ENCODE measurements around the gene UGT1A10. TPM values are rescaled to one million over a fixed set of nuclear protein-coding genes. Genes with fewer than 3 reads are reported as not detected.
"Not testable (repeated sequence)": the region's sequence is repeated elsewhere in the genome, so short reads cannot be mapped to it uniquely, and the experiment has no call there.

The UGT1A10 gene
- total RNA-seq, 2 donors from 2014 or later, result not detected

GRCh38 chr2:233745073-233745755 is 109.0 kb downstream of the UGT1A10 start:
- Mint-ChIP-seq H3K9me3 (peaks cover 0 to 4% of the 10 kb centered on the region in 2 donors), H3K4me1 (ENCODE audit: low read depth) (no peaks in the 10 kb centered on the region), H3K36me3 (ENCODE audit: insufficient read depth in 2 of 2) (peaks cover 0 to 2% of the 10 kb centered on the region in 2 donors), H3K4me3 (no peak overlapping the region), H3K27ac (no peak overlapping the region), H3K27me3 (ENCODE audit: low read depth) (peaks cover 14% of the 10 kb centered on the region)
- ATAC-seq (replicated peaks in 1 of 2) (no peak), DNase-seq (no peak)

GRCh38 chr2:233745838-233746237 is 109.6 kb downstream of the UGT1A10 start:
- not testable (repeated sequence) for H3K27ac Mint-ChIP-seq; H3K4me3 Mint-ChIP-seq; H3K36me3 Mint-ChIP-seq (ENCODE audit: insufficient read depth in 2 of 2); ATAC-seq (replicated peaks in 1 of 2); H3K4me1 Mint-ChIP-seq (ENCODE audit: low read depth); H3K9me3 Mint-ChIP-seq; DNase-seq
- H3K27me3 Mint-ChIP-seq (ENCODE audit: low read depth), result peaks cover 14% of the 10 kb centered on the region

DNA sequence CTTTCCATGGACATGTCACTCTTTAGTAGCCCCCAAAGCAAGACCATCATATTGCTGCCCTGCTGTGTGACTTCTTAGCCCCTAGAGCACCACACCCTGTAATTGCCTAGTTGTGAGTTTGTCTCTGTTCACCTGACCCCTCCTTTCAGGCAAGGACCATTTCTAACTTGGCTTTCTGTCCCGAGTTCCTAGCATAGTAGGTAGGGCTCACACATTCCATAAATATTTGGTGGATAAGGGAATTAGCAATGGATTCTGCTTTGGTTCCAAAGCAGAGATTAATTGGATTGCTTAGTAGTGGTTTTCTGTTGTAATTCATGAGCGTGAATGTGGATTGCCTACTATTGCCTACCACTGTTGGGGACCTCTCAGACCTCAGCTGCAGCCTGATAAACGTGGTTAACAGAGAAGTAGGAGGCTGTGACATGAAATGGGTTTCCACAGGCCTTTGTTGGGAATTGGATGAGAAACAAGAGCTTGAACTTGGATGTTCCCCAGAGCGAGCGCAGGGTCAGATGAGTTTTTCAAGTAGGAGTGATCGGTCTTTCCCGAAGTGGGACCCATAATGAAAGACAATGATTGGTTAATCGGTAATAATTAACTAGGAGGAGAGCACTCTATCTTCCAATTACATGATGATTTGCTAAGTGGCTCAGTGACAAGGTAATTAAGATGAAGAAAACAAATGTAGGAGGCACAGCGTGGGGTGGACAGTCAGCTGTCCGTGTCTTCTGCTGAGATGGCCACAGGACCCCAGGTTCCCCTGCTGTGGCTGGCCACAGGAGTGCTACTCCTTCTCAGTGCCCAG is 110.4 kb downstream of the UGT1A10 start:
- peaks cover 14% of the 10 kb centered on the region for H3K27me3 Mint-ChIP-seq (ENCODE audit: low read depth)

GRCh38 chr2:233747283-233747544 is 111.0 kb downstream of the UGT1A10 start:
- no peak overlapping the region for H3K4me3 Mint-ChIP-seq
- no peaks in the 10 kb centered on the region for H3K4me1 Mint-ChIP-seq (ENCODE audit: low read depth)
- no peak overlapping the region for H3K27ac Mint-ChIP-seq
- peaks cover 4 to 5% of the 10 kb centered on the region in 2 donors for H3K9me3 Mint-ChIP-seq
- ATAC-seq (replicated peaks in 1 of 2), result no peak
- peaks cover 1 to 4% of the 10 kb centered on the region in 2 donors for H3K36me3 Mint-ChIP-seq (ENCODE audit: insufficient read depth in 2 of 2)
- peaks cover 14% of the 10 kb centered on the region for H3K27me3 Mint-ChIP-seq (ENCODE audit: low read depth)
- DNase-seq, result no peak

More for the DNA sequence above, 110.4 kb downstream of the UGT1A10 start:
- Mint-ChIP-seq H3K27ac (no peak overlapping the region), H3K36me3 (ENCODE audit: insufficient read depth in 2 of 2) (peaks cover 1 to 4% of the 10 kb centered on the region in 2 donors), H3K4me3 (no peak overlapping the region), H3K4me1 (ENCODE audit: low read depth) (no peaks in the 10 kb centered on the region), H3K9me3 (peaks cover 4 to 5% of the 10 kb centered on the region in 2 donors)
- ATAC-seq (replicated peaks in 1 of 2) (no peak), DNase-seq (no peak)

GRCh38 chr2:233750689-233751088 is 114.4 kb downstream of the UGT1A10 start:
- ATAC-seq (replicated peaks in 1 of 2); H3K4me3 Mint-ChIP-seq; H3K4me1 Mint-ChIP-seq (ENCODE audit: low read depth); DNase-seq; H3K27ac Mint-ChIP-seq; H3K36me3 Mint-ChIP-seq (ENCODE audit: insufficient read depth in 2 of 2); H3K9me3 Mint-ChIP-seq: not testable (repeated sequence)
- H3K27me3 Mint-ChIP-seq (ENCODE audit: low read depth), result peaks cover 20% of the 10 kb centered on the region

GRCh38 chr2:233751212-233752009 is 115.2 kb downstream of the UGT1A10 start:
- DNase-seq; H3K4me1 Mint-ChIP-seq (ENCODE audit: low read depth); H3K9me3 Mint-ChIP-seq; H3K36me3 Mint-ChIP-seq (ENCODE audit: insufficient read depth in 2 of 2); H3K27ac Mint-ChIP-seq; ATAC-seq (replicated peaks in 1 of 2); H3K4me3 Mint-ChIP-seq: not testable (repeated sequence)
- H3K27me3 Mint-ChIP-seq (ENCODE audit: low read depth), result peaks cover 20% of the 10 kb centered on the region

GRCh38 chr2:233754872-233755611 is 118.8 kb downstream of the UGT1A10 start:
- H3K36me3 Mint-ChIP-seq (ENCODE audit: insufficient read depth in 2 of 2), result peaks cover 1 to 4% of the 10 kb centered on the region in 2 donors
- H3K9me3 Mint-ChIP-seq, result peaks cover 0 to 5% of the 10 kb centered on the region in 2 donors
- H3K27ac Mint-ChIP-seq, result no peak overlapping the region
- H3K4me1 Mint-ChIP-seq (ENCODE audit: low read depth), result no peaks in the 10 kb centered on the region
- DNase-seq, result no peak
- ATAC-seq (replicated peaks in 1 of 2), result no peak
- peaks cover 6% of the 10 kb centered on the region for H3K27me3 Mint-ChIP-seq (ENCODE audit: low read depth)
- no peak overlapping the region for H3K4me3 Mint-ChIP-seq

GRCh38 chr2:233756429-233757081 is 120.3 kb downstream of the UGT1A10 start:
- DNase-seq (no peak), ATAC-seq (replicated peaks in 1 of 2) (no peak)
- H3K4me3 Mint-ChIP-seq, result no peak overlapping the region
- no peaks in the 10 kb centered on the region for H3K4me1 Mint-ChIP-seq (ENCODE audit: low read depth)
- peaks cover 0 to under 1% of the 10 kb centered on the region in 2 donors for H3K9me3 Mint-ChIP-seq
- no peak overlapping the region for H3K27ac Mint-ChIP-seq
- peaks cover under 1 to 1% of the 10 kb centered on the region in 2 donors for H3K36me3 Mint-ChIP-seq (ENCODE audit: insufficient read depth in 2 of 2)
- H3K27me3 Mint-ChIP-seq (ENCODE audit: low read depth), result peaks cover 6% of the 10 kb centered on the region

- Mint-ChIP-seq H3K27me3 (ENCODE audit: low read depth) (peaks cover under 1% of the 10 kb centered on the region), H3K4me3 (no peak overlapping the region), H3K36me3 (ENCODE audit: insufficient read depth in 2 of 2) (no peaks in the 10 kb centered on the region), H3K9me3 (no peaks in the 10 kb centered on the region), H3K27ac (no peak overlapping the region), H3K4me1 (ENCODE audit: low read depth) (no peaks in the 10 kb centered on the region)
- no peak for DNase-seq
- ATAC-seq (replicated peaks in 1 of 2), result no peak
These were observed 121.9 kb downstream of the UGT1A10 start for GRCh38 chr2:233758141-233758540.

DNA sequence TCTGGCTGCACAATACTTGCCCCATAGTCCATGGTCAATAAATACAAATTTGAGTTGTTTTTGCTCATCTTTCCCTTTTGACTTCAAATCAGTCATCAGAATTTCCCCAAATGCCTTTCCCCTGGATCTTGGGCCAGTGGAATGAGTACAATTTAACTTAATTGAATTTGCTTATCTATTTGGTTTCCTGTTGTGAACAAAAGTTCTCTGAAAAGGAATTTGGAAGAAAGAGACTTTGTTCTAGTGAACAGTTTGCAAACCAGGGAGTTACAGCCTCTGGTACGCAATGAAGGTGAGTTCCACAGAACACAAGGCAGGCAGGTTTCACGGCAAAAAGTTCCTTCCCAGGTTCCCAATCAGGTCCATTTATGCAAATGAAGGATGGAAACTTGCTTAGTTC is 122.6 kb downstream of the UGT1A10 start:
- Mint-ChIP-seq H3K36me3 (ENCODE audit: insufficient read depth in 2 of 2) (no peaks in the 10 kb centered on the region), H3K27me3 (ENCODE audit: low read depth) (peaks cover 8% of the 10 kb centered on the region)
- ATAC-seq (replicated peaks in 1 of 2), result no peak

DNA sequence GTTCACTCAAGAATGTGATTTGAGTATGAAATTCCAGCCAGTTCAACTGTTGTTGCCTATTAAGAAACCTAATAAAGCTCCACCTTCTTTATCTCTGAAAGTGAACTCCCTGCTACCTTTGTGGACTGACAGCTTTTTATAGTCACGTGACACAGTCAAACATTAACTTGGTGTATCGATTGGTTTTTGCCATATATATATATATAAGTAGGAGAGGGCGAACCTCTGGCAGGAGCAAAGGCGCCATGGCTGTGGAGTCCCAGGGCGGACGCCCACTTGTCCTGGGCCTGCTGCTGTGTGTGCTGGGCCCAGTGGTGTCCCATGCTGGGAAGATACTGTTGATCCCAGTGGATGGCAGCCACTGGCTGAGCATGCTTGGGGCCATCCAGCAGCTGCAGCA is 123.8 kb downstream of the UGT1A10 start, which contains the start of gene UGT1A1:
TSS of gene UGT1A1 (plus strand) at position 228 of the 400 bp plus-strand sequence. CDS start at position 246, 18 bp downstream.
- ATAC-seq (replicated peaks in 1 of 2), result no peak
- Mint-ChIP-seq H3K4me1 (ENCODE audit: low read depth) (no peaks in the 10 kb centered on the region), H3K36me3 (ENCODE audit: insufficient read depth in 2 of 2) (no peaks in the 10 kb centered on the region), H3K9me3 (no peaks in the 10 kb centered on the region), H3K27ac (no peak within 1 kb of the TSS), H3K27me3 (ENCODE audit: low read depth) (peaks cover 17% of the 10 kb centered on the region), H3K4me3 (no peak within 1 kb of the TSS)
- DNase-seq, result no peak

More for the DNA sequence above, 122.6 kb downstream of the UGT1A10 start:
- no peak overlapping the region for H3K27ac Mint-ChIP-seq
- no peaks in the 10 kb centered on the region for H3K9me3 Mint-ChIP-seq
- no peaks in the 10 kb centered on the region for H3K4me1 Mint-ChIP-seq (ENCODE audit: low read depth)
- H3K4me3 Mint-ChIP-seq, result no peak overlapping the region
- no peak for DNase-seq

- Mint-ChIP-seq H3K4me1 (ENCODE audit: low read depth) (no peaks in the 10 kb centered on the region), H3K4me3 (no peak overlapping the region), H3K36me3 (ENCODE audit: insufficient read depth in 2 of 2) (no peaks in the 10 kb centered on the region), H3K27ac (no peak overlapping the region), H3K9me3 (no peaks in the 10 kb centered on the region), H3K27me3 (ENCODE audit: low read depth) (peaks cover 17% of the 10 kb centered on the region)
- DNase-seq (no peak), ATAC-seq (replicated peaks in 1 of 2) (no peak)
These were observed 125.0 kb downstream of the UGT1A10 start for GRCh38 chr2:233761040-233761769.

Data from activated T-cell treated with anti-CD3 and anti-CD28 coated beads, Interleukin-2, amount 50 U/mL, for 72 hours (primary cell).